Calu3 (cell line): ENCODE measurements around the gene FGFR2. TPM values are rescaled to one million over a fixed set of nuclear protein-coding genes. Genes with fewer than 3 reads are reported as not detected.

Source experiments
- BruUV-seq: library from RNA; stranded (reverse); fragments of 400-500 nt; replicated peaks from 2 replicates; lab custom pipeline; 2021; lab: Mats Ljungman, UMichigan
- CTCF ChIA-PET: fragments of 300-600 bp; sonication (Branson Sonifier 250); formaldehyde crosslinking; loops from one replicate; lab custom pipeline; 2022; ENCODE audit warnings: antibody characterized with exemption; lab: Charles Lee
- DNase-seq: peaks from one replicate; pipeline ENCODE4 v3.0.0; 2022
- H3K27ac Mint-ChIP-seq: one replicate; pipeline ENCODE4 v1.8.0; 2022; ENCODE audit warnings: mixed read lengths; ENCODE audit not compliant: unreplicated experiment
- H3K27me3 Mint-ChIP-seq: one replicate; pipeline ENCODE4 v1.8.0; 2022; ENCODE audit warnings: mixed read lengths; ENCODE audit not compliant: unreplicated experiment
- H3K36me3 Mint-ChIP-seq: one replicate; pipeline ENCODE4 v1.8.0; 2022; ENCODE audit warnings: mild to moderate bottlenecking, moderate library complexity, mixed read lengths; ENCODE audit not compliant: insufficient read depth, unreplicated experiment
- H3K4me1 Mint-ChIP-seq: one replicate; pipeline ENCODE4 v1.8.0; 2022; ENCODE audit warnings: mild to moderate bottlenecking, low read depth, mixed read lengths; ENCODE audit not compliant: unreplicated experiment
- H3K4me3 Mint-ChIP-seq: one replicate; pipeline ENCODE4 v1.8.0; 2022; ENCODE audit warnings: mild to moderate bottlenecking, low read depth, moderate library complexity, mixed read lengths; ENCODE audit not compliant: unreplicated experiment
- H3K9me3 Mint-ChIP-seq: one replicate; pipeline ENCODE4 v1.8.0; 2022; ENCODE audit warnings: low read depth, mixed read lengths; ENCODE audit not compliant: unreplicated experiment
- intact Hi-C: fragments of 100-400 bp; cut with micrococcal nuclease; formaldehyde crosslinking; loops from one replicate; pipeline ENCODE4 v1.10.0; 2022; ENCODE audit not compliant: unreplicated experiment
- total RNA-seq: library from RNA; stranded (reverse); gene quantifications from 2 replicates; pipeline ENCODE4 v1.2.3, GENCODE V29; 2022
- TF ChIP-seq, protein P1 (sequence below): fragments of 200-600 bp; IDR thresholded peaks from one replicate; pipeline ENCODE4 v1.8.0; 2022; ENCODE audit warnings: antibody characterized with exemption; ENCODE audit not compliant: unreplicated experiment

Gene FGFR2
- total RNA-seq, 1 experiment from 2014 or later = 57.9 TPM

DNA sequence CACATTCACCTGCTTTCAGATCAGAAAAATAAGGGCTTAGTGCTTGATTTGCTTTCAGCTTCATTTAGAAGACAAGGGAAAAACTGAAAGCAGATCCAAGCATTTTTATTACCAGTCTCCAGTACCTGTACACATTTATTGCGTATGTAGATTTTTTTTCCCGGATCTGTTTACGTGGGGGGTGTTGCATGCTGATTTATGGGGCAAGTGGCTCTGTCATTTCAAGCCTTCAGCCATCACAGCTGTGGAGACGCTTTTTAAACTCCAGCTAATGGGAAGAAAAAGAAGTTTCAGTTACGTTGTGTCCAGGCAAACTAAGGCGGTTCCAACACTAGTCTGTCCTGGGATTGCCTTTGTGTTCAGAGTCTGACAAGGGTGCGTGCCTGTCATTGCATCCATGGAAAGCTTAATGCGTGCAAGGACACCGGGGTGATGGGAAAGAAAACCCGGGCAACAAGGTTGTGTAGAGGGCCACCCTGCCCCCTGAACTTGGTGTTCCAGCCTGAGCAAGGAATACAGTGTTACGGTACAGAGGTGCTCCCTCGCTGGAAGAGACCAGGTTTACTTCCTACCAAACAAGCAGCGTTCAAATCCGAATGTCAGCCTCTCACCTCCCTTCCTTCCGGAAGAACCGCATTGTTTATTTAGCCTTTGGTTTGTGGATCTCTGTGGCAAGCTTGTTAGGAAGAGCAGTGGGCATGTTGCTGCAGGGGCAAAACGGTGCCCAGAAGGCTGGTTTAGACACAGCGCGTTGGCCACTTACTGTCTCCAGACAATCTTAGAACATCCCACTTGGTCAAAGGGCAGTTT lies 128.2 kb downstream of the FGFR2 start:
- TF ChIP-seq, protein P1, sequence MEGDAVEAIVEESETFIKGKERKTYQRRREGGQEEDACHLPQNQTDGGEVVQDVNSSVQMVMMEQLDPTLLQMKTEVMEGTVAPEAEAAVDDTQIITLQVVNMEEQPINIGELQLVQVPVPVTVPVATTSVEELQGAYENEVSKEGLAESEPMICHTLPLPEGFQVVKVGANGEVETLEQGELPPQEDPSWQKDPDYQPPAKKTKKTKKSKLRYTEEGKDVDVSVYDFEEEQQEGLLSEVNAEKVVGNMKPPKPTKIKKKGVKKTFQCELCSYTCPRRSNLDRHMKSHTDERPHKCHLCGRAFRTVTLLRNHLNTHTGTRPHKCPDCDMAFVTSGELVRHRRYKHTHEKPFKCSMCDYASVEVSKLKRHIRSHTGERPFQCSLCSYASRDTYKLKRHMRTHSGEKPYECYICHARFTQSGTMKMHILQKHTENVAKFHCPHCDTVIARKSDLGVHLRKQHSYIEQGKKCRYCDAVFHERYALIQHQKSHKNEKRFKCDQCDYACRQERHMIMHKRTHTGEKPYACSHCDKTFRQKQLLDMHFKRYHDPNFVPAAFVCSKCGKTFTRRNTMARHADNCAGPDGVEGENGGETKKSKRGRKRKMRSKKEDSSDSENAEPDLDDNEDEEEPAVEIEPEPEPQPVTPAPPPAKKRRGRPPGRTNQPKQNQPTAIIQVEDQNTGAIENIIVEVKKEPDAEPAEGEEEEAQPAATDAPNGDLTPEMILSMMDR = no peak
- DNase-seq = no peak
- CTCF ChIA-PET = no interaction called here
- Mint-ChIP-seq H3K27me3 (no peaks in the 10 kb centered on the region), H3K4me3 (no peak overlapping the region), H3K9me3 (no peaks in the 10 kb centered on the region), H3K36me3 (no peaks in the 10 kb centered on the region), H3K27ac (no peak overlapping the region), H3K4me1 (no peaks in the 10 kb centered on the region)
- intact Hi-C loops = no loop called here
- BruUV-seq = no TSS peak

DNA sequence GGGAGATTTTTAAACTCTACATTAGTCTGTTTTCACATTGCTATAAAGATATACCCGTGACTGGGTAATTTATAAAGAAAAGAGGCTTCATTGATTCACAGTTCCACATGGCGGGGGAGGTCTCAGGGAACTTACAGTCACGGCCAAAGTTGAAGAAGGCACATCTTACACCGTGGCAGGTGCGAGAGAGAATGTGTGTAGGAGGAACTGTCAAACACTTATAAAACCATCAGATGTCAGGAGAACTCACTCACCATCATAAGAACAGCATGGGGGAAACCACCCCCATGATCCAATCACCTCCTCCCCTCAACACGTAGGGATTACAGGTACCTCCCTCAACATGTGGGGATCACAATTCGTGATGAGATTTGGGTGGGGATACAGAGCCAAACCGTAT lies 129.5 kb downstream of the FGFR2 start:
- no TSS peak for BruUV-seq
- H3K4me1 Mint-ChIP-seq = no peaks in the 10 kb centered on the region
- CTCF ChIA-PET = no interaction called here

DNA sequence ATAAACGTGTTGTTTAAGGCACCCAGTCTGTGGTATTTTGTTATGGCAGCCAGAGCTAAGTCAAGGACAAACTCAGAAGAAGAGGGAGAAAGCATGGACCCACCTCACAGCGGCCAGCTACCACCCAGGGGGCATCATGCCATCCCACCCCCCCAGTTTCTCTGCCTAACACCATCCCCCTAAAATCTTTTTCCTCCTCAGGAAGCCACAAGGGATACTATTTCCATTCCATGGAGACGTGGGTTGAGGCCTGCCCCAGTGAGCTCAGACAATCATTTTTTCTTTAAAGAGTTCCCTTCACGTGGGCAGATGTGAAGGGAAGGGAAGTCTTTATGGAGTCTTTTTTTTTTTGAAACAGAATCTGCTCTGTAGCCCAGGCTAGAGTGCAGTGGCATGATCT lies 131.8 kb downstream of the FGFR2 start:
- BruUV-seq = no TSS peak
- intact Hi-C loops = no loop called here
- CTCF ChIA-PET = no interaction called here
- DNase-seq = no peak
- H3K36me3 Mint-ChIP-seq = no peaks in the 10 kb centered on the region
- H3K4me3 Mint-ChIP-seq = no peak overlapping the region
- TF ChIP-seq, protein P1 = no peak
- no peaks in the 10 kb centered on the region for H3K9me3 Mint-ChIP-seq
- no peaks in the 10 kb centered on the region for H3K27me3 Mint-ChIP-seq
- H3K4me1 Mint-ChIP-seq = no peaks in the 10 kb centered on the region
- no peak overlapping the region for H3K27ac Mint-ChIP-seq

More for the DNA sequence above, 129.5 kb downstream of the FGFR2 start:
- intact Hi-C loops = no loop called here
- TF ChIP-seq, protein P1 = no peak
- H3K27me3 Mint-ChIP-seq = no peaks in the 10 kb centered on the region
- H3K36me3 Mint-ChIP-seq = no peaks in the 10 kb centered on the region
- no peaks in the 10 kb centered on the region for H3K9me3 Mint-ChIP-seq
- no peak overlapping the region for H3K27ac Mint-ChIP-seq
- DNase-seq = no peak
- H3K4me3 Mint-ChIP-seq = no peak overlapping the region

DNA sequence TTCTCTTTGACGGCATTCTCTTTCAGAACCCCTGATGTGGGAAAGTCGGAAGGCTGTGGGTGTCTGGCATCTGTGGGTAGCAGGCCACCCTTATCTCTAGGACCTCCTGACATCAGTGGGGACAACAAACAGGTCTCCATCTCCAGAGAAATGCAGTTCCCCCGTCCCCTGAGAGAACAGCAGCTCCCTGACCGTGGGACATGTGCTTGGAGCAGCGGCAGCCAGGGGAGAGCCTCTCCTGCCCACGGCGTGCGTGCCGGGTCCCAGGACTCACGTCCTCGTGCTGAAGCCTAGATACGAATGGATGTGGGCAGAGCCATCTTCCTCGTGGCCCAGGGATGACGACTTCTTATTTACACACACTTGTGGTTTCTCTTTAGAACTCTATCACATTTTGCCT lies 133.0 kb downstream of the FGFR2 start:
- CTCF ChIA-PET = no interaction called here
- TF ChIP-seq, protein P1 = no peak
- Mint-ChIP-seq H3K9me3 (no peaks in the 10 kb centered on the region), H3K27me3 (no peaks in the 10 kb centered on the region), H3K27ac (no peak overlapping the region), H3K4me1 (no peaks in the 10 kb centered on the region), H3K4me3 (no peak overlapping the region), H3K36me3 (no peaks in the 10 kb centered on the region)
- BruUV-seq = no TSS peak
- intact Hi-C loops = no loop called here
- no peak for DNase-seq
